GM18519 (cell line): ENCODE data around the gene NASP.

Source experiments
- ATAC-seq: cut with Tn5 transposase; IDR thresholded peaks from one replicate; pipeline ENCODE4 v1.9.1; 2021; ENCODE audit warnings: mild to moderate bottlenecking, moderate library complexity; ENCODE audit not compliant: unreplicated experiment, low FRiP score

Gene NASP, protein sequence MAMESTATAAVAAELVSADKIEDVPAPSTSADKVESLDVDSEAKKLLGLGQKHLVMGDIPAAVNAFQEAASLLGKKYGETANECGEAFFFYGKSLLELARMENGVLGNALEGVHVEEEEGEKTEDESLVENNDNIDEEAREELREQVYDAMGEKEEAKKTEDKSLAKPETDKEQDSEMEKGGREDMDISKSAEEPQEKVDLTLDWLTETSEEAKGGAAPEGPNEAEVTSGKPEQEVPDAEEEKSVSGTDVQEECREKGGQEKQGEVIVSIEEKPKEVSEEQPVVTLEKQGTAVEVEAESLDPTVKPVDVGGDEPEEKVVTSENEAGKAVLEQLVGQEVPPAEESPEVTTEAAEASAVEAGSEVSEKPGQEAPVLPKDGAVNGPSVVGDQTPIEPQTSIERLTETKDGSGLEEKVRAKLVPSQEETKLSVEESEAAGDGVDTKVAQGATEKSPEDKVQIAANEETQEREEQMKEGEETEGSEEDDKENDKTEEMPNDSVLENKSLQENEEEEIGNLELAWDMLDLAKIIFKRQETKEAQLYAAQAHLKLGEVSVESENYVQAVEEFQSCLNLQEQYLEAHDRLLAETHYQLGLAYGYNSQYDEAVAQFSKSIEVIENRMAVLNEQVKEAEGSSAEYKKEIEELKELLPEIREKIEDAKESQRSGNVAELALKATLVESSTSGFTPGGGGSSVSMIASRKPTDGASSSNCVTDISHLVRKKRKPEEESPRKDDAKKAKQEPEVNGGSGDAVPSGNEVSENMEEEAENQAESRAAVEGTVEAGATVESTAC

DNA sequence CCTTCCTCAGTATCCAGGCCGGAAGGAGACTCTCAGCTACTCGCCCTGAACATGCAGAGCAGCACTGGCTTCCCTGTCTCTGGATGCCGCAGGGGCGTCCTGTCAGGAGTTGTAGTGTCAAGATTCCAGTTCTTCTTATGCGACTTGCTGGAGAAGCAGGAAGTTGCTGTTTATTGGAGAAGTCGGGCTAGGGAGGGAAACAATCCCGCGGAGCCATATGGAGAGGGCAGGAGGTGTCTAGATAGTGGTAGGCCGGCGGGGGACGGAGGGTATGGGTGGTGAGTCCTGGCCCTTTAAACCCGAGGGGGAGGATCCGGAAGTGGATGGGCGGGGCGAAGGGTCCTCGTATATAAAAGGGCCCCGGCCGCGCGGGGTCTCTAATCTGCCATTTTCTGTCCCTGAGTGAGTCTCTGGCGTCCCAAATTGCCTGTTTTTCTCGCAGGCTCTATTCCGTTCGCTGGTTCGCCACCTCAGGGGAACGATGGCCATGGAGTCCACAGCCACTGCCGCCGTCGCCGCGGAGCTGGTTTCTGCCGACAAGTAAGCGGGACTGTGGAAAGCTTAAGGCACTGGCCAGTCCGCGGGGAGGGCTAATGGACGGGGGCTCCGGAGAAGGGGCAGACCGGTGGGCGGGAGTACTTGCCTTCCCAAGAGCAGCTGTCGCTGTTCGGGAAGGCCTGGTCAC, at the start of gene NASP:
NASP (plus strand) TSS at position 376 of the 685 bp plus-strand sequence; CDS start at position 482, 106 bp downstream.
- peak; percentile 15 for ATAC-seq

DNA sequence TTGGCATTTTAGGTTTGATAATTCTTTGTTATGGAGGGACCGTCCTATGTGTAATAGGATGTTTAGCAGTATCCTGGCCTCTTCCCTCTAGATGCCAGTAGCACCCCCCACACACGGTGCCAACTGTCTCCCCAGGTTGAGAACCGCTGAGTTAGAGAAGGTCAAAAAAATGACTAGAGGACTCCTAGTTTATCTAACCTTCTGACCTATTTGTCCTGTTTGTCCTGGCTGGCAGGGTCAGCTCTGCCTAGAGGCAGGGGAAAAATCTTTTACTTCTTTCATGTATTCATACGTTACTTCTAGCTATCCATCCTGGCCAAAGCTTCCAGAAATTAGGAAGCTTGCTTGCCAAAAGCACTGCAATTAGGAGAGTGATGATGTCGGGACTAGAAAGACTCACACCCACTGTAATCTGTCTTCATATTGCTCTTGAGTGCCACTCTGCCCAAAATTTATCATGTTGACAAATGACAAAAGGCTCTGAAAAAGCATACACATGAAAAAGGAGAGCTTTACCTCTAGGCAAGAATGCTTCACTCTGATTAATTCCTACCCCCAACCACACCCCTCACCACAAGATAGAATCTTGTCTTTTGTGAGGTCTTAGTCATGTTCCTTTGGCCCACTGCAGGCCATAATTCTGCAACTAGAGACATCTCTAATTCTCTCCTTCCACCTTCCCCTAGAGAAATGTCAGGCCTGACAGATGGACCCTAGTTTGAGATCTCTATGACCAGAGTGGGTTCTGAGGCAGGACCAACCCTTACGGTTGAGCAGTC, 47.7 kb upstream of the NASP start:
- no peak for ATAC-seq

DNA sequence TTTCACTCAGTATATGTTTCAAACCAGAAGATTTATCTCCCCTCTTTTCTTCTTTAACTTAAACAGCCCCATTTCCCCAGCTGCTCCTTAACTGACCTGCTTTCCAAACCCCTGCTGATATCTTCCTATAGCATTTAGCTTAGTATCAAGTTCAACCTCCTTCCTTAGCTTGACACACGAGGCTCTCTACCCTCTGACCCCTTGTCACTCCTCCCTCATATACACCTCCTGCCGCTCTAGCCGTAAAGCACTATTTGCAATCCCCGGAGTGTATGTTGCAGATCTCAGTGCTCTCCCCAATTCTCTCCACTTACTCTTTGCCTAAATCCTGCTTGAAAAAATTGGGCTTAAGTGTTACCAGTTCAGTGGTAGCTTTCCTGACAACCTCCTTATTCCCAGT, 47.0 kb upstream of the NASP start:
- ATAC-seq: no peak

DNA sequence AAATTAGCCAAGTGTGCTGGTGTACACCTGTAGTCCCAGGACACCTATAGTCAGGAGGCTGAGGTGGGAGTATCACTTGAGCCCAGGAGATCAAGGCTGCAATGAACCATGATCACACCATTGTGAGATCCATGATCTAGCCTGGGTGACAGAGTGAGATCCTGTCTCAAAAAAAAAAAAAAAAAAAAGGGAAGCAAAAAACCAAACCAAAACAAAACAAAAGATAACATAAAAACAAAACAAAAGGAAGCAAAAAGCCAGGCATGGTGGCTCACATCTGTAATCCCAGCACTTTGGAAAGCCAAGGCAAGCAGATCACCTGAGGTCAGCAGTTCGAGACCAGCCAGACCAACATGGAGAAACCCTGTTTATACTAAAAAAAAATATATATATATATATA, 42.6 kb upstream of the NASP start:
- ATAC-seq: no peak

DNA sequence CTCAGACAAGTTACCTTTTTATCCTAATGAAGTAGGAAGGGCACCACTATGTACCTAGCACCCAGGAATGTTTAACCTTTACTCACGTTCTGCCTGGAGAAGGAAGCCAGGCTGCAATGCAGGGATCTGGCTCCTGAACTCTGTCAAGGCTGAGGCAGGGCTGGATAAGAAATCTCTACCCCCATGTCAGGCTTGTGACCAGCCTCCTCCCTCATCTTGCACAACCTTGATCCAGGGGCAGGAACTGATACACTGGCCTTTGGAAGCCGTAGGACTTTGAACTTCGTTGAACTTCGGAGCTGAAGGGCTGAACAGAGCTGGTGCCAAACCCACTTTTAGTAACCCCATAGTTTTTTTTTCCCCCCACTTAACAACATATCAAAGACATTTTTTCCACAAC, 41.2 kb upstream of the NASP start:
- ATAC-seq: no peak

DNA sequence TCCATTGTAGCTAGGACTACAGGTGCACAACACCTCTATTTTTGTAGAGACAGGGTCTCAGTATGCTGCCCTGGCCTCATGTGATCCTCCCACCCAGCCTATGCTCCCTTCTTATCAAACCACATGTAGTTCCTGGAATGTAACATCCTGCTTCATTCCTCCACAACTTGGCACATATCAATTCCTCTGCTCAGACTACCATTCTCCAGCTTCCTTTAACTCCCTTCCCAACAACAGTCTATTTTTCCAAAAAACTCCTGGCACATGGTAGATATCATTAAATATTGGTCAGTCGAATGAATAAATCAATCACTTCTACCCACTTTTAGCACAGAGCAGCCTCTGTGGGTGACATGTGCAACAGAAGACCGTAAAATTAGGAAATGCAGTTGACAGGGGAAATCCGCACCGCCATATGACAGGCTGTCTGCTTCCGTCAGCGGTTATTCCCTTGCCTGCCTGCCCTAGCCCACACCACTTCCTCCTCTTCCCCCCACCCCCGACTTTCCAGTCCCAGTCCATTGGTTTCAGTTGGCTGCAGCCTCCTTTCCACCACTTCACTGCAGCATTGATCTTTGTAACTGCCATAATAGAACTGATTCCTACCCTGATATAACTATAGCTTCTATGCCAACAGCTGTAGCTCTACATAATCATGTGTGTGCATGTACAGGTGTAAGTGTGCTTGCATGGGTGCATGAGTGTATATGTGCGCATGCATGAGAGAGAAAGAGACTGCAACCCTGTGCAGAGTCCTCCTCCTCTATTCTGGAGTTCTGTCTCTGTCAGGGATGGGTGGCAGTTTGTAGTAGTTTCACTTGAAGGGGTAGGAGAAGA, 40.0 kb upstream of the NASP start:
- no peak for ATAC-seq

DNA sequence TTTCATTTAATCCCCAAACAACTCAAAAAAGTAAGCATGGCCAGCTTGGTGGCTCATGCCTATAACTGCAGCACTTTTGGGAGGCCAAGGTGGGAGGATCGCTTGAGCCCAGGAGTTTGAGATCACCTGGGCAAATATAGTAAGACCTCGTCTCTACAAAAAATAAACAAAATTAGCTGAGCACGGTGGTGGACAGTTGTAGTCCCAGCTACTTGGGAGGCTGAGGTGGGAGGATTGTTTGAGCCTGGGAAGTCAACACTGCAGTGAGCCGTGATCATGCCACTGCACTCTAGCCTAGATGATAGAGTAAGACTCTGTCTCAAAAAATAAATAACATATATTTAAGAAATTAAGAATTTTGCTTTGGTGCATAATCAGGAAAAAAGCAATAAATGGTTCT, 39.3 kb upstream of the NASP start:
- no peak for ATAC-seq

DNA sequence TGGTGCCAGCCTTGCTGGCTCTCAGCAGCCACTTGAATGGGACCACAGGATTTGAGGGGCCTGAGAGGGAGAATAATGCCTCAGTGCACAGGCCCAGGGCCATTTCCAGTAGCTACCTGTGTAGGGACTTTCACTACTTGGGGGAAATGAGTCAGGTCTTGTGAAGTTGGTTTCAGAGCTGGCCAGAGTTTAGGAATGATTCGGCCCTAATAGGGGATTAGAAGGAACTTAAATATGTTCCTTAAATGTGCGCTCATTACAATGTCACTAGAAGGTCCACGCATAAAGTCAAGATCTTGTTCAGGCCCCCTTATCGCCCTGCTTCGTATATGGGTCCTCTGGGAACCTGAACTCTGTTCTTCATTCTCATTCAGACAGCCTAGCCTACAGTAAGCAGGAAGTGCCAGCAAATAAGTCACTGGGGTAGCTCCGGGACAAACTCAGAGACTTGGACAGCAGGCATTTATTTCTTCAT, 38.8 kb upstream of the NASP start:
- no peak for ATAC-seq

DNA sequence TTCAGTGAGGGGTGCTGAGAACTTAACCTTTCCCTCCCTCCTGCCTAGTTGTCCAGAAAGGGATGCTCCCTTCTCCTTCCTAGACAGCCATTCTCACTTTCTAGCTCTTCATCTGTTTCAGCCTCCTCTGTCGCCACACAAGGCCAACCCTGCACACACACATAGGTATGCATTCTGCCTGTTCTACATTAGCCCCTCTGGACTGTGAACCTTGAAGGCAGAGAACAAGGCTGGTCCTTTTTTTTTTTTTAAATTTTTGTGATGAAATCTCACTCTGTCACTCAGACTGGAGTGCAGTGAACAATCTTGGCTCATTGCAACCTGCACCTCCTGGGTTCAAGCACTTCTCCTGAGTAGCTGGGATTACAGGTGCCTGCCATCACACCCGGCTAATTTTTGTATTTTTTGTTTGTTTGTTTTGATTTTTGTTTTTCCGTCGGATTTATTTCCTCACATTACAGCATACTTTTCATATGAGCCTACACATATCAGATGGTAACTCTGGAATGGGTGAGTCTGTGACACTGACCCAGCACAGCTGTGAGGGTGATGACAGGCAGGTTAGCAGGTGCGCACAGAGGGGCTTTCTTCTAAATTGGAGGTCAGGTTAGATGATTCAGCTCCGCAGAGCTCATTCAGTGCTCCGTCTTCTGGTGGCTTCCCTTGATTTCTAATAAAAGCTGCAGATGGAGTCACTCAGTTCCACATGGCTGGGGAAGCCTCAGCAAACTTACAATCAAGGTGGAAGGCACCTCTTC, 38.1 kb upstream of the NASP start:
- no peak for ATAC-seq

DNA sequence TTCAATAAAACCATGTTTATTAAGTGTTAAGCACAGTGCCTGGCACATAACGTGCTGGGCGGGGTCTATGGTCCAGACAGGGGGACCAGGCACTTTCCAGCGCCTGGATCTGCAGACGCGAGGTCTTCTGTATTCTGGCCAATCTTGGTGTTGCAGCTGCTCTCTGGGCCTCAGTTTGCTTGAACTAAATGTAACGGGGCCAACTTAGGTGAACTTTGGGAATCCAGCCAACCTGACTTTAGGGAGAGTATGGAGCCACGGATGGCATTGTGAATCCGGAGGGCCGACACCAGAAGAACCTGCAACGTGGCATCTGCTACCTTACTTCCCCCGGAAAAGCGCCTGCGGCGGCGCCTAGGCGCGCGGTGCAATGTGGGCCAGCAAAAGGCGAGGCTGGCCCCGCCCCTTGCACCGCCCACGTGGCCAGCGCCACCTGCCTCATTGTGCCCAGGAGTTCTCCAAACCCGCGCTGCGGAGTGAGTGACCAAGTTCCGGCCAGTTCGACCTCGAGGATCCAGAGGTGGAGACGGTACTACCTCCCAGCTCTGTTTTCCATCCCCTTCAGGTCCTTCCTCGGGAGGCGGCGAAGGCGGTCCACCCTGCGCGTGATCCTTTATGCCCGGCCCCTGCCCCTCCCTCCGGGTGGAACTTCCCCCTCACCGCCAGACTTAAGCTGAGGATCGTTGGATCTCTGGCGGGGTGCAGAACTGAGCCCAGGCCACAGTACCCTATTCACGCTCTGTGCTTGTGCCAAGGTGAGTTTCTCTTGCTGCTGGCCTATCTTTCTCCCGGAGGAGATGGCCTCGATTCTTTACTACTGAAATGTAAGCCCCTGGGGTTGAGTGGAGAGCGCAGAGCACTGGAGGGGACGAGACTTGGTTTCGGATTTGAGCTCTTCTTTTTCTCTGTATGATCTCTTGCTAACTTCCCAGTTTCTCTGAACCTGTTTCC, 33.2 kb upstream of the NASP start, which contains the start of gene AKR1A1:
AKR1A1 (plus strand) TSS at position 426 of the 951 bp plus-strand sequence. CDS start 10,969 bp downstream, outside the sequence.
- peak; percentile 69 for ATAC-seq

DNA sequence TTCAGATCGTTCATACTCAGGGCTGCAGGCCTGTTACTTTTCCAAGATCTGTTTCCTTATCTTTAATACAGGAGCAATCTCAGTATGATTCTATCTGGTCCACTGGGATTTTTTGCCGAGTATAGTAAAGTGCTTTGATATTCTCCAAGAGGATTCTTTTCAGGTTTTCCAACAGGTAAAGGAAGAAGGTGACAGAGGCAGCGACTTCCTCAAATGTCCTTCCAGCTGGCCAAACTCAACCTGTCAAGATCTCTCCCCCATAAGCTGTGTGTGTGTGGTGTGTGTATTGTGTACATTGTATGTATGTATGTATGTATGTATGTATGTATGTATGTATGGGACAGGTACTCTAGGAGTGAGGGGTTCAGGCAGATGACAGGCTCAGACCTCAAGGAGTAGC, 32.2 kb upstream of the NASP start:
- ATAC-seq: no peak

DNA sequence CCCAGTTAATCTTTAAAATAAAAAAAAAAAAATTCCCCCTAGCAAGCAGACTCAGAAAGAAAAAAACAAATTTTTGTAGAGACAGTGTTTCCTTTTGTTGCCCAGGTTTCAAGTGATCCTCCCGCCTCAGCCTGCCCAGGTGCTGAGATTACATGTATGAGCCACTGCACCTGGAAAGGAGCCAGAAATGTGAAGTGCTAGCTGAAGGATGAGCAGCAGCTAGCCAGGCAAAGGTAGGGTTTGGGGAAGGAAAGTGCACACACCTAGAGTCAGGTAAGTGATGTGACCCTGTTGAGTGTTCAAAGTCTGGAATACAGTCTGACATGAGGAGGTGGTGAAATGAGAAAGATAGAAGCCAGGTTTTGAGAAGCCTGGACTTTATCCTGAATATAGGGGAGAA, 31.5 kb upstream of the NASP start:
- ATAC-seq: no peak

DNA sequence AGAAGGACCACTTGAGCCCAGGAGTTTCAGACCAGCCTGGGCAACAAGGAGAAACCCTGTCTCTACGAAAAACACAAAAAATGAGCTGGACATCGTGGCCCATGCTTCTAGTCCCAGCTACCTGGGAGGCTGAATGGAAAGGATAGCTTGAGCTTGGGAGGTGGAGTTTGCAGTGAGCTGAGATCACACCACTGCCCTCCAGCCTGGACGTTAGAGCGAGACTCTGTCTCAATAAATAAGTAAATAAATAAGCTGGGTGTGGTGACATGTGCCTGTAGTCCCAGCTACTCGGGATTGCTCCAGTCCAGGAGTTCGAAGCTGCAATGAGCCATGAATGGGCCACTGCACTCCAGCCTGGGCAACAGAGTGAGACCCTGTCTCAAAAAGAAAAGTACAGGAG, 29.6 kb upstream of the NASP start:
- no peak for ATAC-seq

DNA sequence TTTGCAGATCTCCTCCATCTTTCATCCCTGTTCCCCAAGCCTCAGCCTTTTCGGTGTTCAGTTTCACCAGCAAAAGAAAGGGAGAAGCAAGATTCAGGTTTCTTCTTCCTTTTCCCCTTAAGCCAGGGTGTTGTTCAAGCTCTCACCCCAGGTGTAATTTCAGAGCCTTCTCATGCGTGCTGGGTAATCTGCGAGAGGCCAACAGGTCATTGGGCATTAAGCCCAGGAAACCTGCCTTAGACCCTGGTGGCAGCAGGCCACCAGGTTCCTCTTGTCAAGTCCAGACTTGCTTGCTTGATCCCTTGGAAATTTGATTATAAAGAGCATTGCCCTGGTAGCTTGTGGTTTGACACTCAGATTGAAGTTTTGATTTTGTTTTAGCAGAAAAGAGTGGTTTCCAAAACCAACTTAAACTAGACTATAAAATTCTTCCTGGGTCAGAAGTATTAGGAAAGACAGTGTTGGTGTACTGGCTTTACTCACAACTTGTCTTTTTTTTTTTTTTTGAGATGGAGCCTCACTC, 26.4 kb upstream of the NASP start:
- no peak for ATAC-seq

DNA sequence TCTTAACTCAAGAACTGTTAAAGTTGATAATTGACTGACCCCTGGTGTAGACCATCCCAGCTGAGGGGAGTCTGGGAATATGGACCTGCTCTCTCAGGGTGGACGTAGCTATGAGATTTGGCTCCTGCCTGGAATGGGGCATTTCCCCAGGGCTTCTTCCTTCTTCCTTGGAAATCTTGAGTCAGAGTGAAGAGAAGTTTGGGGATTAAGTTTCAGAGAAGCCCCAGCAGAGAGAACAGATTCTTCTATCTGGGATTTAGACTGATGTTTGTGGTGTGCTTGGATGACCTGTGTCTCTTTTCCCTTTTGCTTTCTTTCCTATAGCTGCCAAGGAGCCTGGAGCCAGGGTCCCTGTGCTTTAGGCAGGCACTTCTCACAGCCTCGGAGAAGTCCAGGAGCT, 20.0 kb upstream of the NASP start:
- ATAC-seq: no peak

DNA sequence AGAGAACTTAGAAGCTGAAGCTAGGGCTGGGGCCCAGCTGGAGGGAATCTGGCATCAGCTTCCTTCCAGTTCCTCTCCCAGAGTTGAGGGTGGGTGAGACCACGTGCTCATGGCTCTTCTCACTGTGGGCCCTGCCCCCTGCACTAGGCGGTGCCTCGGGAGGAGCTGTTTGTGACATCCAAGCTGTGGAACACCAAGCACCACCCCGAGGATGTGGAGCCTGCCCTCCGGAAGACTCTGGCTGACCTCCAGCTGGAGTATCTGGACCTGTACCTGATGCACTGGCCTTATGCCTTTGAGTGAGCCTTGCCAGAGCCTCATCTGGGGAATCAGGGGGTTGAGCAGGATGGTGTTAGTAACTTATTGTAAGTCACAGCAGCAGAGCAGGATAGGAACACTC, 17.1 kb upstream of the NASP start:
- ATAC-seq: no peak

DNA sequence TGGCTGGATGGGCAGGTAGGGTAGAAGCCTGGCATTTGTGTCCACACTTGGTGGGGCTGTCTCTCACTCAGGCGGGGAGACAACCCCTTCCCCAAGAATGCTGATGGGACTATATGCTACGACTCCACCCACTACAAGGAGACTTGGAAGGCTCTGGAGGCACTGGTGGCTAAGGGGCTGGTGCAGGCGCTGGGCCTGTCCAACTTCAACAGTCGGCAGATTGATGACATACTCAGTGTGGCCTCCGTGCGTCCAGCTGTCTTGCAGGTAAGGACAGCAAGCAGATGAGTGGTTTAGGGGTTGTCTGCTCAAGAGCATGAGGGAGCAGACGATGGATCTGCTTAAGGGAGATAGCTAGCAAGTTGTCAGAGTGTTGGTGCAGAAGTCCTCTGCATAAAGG, 15.9 kb upstream of the NASP start:
- ATAC-seq: no peak
